ENCODE data around the gene SND1. TPM values are rescaled to one million over a fixed set of nuclear protein-coding genes. Genes with fewer than 3 reads are reported as not detected.
"Not testable (repeated sequence)": the region's sequence is repeated elsewhere in the genome, so short reads cannot be mapped to it uniquely, and the experiment has no call there.

The SND1 gene
- total RNA-seq, 1 donor, result 241 TPM

GRCh38 chr7:127897704-127898454, 245.9 kb downstream of the SND1 start:
- no peak for TF ChIP-seq CTCF (IDR thresholded peaks at IDR 0.05; ENCODE audit: insufficient read depth, low read depth, low read length)
- H3K4me3 ChIP-seq (ENCODE audit: low read depth, low read length), result no peak overlapping the region
- DNase-seq (ENCODE audit: low read depth), result no peak

- DNase-seq (ENCODE audit: low read depth), result no peak
Measured at GRCh38 chr7:127899411-127899810, 247.4 kb downstream of the SND1 start.

GRCh38 chr7:127900141-127900540, 248.1 kb downstream of the SND1 start:
- no peak for TF ChIP-seq CTCF (IDR thresholded peaks at IDR 0.05; ENCODE audit: insufficient read depth, low read depth, low read length)
- no peak for DNase-seq (ENCODE audit: low read depth)
- no peak overlapping the region for H3K4me3 ChIP-seq (ENCODE audit: low read depth, low read length)

More at GRCh38 chr7:127899411-127899810, 247.4 kb downstream of the SND1 start:
- no peak for TF ChIP-seq CTCF (IDR thresholded peaks at IDR 0.05; ENCODE audit: insufficient read depth, low read depth, low read length)
- H3K4me3 ChIP-seq (ENCODE audit: low read depth, low read length), result no peak overlapping the region

- TF ChIP-seq CTCF (IDR thresholded peaks at IDR 0.05; ENCODE audit: insufficient read depth, low read depth, low read length), result no peak
- H3K4me3 ChIP-seq (ENCODE audit: low read depth, low read length), result no peak overlapping the region
- DNase-seq (ENCODE audit: low read depth), result no peak
Measured at GRCh38 chr7:127900732-127901685, 249.0 kb downstream of the SND1 start.

- no peak for TF ChIP-seq CTCF (IDR thresholded peaks at IDR 0.05; ENCODE audit: insufficient read depth, low read depth, low read length)
- H3K4me3 ChIP-seq (ENCODE audit: low read depth, low read length), result no peak overlapping the region
- no peak for DNase-seq (ENCODE audit: low read depth)
Measured at GRCh38 chr7:127901895-127902703, 250.1 kb downstream of the SND1 start.

DNA sequence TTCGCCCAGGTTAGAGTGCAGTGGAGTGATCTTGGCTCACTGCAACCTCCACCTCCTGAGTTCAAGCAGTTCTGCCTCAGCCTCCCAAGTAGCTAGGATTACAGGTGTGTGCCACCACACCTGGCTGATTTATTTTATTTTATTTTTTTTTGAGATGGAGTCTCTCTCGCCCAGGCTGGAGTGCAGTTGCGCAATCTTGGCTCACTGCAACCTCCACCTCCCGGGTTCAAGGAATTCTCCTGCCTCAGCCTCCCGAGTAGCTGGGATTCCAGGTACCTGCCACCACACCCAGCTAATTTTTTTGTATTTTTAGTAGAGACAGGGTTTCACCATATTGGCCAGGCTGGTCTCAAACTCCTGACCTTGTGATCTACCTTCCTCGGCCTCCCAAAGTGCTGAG, 250.8 kb downstream of the SND1 start:
- H3K4me3 ChIP-seq (ENCODE audit: low read depth, low read length); DNase-seq (ENCODE audit: low read depth): not testable (repeated sequence)
